HG03159 (cell line): Measurements from ENCODE around the gene MAN2A2.

ENCODE experiments used
- ATAC-seq: cut with Tn5 transposase; IDR thresholded peaks from one replicate; pipeline ENCODE4 v1.9.1; 2021; ENCODE audit warnings: mild to moderate bottlenecking, moderate library complexity; ENCODE audit not compliant: unreplicated experiment

Gene MAN2A2

DNA sequence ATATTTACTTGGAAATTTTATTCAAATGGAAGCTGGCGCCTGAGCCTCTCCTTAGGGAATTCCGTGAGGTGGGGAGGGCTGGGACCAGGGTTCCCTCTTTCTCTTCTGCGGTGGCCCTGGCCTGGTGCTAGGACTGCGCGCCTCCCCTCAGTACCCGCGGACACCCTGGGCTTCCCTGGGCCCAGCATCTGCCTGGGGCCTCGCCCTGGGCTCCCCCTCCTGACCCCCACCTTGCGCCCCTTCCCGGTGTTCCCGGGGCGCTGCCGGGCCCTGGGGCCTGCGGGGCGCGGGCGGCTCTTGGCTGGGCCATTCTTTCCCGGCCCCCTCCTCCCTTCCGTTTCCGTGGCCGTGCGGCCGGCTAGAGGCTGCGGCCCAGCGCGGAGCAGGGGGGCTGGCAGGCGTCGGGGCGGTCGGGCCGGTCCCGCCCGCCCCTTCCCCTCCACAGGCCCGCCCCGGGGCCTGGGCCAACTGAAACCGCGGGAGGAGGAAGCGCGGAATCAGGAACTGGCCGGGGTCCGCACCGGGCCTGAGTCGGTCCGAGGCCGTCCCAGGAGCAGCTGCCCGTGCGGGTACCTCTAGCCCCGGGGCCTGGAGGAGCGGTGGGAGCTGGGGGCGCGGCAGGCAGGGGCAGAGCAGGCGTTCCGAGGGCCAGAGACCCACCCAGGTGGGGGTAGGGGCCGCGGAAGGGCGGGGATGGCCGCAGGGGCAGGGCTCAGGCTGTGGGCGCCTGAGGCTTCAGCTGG, 19.0 kb upstream of the MAN2A2 start, which contains the start of gene FES:
FES (plus strand) TSS at position 529 of the 743 bp plus-strand sequence. CDS start 542 bp downstream, outside the sequence.
- peak; percentile 30 for ATAC-seq

DNA sequence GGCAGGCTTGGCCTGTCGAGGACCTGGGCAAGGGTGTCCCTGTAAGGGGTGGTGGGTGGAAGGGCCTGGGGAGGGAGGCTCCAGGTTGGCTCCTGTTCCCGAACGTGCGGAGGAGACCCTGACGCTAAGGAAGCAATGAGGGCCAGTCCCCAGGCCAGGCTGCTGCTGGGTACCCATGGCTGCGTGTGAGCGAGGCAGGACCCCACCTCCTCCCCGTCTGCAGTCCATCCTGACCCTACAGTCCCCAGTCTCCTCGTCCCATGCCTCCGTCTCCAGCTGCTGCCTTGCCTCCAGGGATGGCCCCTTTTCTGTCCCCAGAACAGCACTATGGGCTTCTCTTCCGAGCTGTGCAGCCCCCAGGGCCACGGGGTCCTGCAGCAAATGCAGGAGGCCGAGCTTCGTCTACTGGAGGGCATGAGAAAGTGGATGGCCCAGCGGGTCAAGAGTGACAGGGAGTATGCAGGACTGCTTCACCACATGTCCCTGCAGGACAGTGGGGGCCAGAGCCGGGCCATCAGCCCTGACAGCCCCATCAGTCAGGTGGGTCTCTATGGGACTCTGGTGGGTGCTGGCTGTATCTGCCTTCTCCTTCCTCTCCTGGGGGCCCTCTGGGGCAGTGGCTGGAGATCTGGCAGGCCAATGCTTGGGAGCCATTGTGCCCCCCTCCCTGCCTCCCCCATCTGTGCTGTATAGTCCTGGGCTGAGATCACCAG, 18.2 kb upstream of the MAN2A2 start:
- ATAC-seq: no peak

DNA sequence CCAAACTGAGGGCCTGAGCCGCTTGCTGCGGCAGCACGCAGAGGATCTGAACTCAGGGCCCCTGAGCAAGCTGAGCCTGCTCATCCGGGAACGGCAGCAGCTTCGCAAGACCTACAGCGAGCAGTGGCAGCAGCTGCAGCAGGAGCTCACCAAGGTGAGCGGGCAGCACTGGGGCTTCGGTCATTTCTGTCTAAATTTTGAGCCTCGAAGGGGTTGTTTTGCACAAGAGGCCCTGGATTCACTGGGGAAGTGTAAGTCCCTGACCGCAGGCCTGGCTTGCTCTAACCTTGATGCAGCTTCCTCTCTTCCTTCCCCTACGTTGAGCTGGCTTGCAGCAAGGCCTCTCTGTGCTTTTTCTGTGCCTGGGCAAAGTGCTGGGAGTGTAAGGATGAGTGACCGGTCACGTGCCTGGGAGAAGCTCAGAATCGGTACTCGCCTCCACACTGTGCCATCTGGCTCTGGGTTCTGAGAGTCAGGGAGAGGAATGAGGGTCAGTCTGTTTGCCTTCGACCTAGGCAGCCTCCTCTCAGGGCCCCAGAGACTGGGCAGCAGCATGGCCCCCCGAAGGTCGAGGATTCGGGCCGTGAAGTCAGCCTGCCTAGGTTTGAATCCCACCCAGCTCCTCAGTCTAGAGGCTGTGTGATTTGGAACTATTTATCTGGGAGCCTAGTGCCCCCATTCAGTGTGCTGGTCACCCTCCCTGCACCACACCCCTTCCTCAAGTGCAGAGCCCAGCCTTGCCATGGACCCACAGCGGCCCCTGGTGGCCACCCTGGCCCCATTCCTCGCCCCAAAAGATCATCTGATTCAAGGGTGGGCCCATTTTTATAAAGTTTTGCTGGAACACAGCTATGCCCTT, 17.4 kb upstream of the MAN2A2 start:
- peak; percentile 45 for ATAC-seq

DNA sequence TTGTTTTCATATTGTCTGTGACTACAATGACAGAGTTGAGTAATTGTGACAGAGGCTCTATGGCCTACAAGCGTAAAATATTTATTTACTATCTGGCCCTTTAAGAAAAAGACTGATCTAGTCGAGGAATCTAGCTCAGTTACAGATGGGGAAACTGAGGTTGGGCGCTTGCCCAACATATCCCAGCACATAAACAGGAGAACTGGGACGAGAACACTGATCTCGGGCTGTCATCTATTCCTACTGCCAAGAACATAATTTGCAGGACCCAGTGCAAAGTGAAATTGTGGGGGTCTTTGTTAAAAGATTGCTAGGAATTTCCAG, 16.8 kb upstream of the MAN2A2 start:
- ATAC-seq: no peak

DNA sequence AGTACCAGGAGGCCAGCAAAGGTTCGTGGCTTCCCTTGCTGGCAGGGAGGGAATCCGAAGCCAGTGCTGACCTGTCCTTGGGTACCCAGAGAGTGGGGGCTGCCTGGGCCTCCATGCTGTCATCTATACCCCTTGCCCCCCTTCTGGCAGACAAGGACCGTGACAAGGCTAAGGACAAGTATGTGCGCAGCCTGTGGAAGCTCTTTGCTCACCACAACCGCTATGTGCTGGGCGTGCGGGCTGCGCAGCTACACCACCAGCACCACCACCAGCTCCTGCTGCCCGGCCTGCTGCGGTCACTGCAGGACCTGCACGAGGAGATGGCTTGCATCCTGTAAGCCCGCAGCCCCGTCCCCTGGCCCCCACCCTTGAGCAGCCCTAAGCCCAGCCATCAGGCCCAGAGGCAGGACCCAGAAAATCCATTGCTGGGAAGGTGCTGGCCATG, 16.0 kb upstream of the MAN2A2 start:
- no peak for ATAC-seq

DNA sequence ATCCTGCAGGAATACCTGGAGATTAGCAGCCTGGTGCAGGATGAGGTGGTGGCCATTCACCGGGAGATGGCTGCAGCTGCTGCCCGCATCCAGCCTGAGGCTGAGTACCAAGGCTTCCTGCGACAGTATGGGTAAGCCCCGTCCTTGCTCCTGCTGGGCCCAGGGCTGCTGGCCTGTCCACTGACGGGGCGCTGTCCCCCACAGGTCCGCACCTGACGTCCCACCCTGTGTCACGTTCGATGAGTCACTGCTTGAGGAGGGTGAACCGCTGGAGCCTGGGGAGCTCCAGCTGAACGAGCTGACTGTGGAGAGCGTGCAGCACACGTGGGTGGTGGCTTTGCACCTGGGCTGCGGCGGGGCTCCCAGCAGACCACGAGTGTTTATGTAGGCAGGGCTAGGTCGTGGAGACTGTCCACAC, 13.8 kb upstream of the MAN2A2 start:
- no peak for ATAC-seq

DNA sequence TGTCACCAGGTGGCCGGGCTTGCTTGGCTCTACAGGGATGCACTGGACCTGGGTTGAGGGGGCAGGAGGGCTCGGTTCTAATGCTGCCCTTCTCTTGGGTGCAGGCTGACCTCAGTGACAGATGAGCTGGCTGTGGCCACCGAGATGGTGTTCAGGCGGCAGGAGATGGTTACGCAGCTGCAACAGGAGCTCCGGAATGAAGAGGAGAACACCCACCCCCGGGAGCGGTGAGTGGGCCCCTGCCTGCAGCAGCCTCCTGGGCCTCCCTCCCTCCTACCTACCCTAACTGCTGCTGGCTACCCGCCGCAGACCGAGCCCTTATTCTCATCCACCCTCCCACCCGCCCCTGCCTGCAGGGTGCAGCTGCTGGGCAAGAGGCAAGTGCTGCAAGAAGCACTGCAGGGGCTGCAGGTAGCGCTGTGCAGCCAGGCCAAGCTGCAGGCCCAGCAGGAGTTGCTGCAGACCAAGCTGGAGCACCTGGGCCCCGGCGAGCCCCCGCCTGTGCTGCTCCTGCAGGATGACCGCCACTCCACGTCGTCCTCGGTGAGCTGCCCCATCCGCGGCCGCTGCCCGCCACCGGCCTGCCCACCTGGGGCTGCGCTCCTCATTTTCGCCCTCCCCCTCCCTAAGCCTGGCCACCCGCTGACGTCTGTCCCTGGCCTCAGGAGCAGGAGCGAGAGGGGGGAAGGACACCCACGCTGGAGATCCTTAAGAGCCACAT, 13.2 kb upstream of the MAN2A2 start:
- no peak for ATAC-seq

DNA sequence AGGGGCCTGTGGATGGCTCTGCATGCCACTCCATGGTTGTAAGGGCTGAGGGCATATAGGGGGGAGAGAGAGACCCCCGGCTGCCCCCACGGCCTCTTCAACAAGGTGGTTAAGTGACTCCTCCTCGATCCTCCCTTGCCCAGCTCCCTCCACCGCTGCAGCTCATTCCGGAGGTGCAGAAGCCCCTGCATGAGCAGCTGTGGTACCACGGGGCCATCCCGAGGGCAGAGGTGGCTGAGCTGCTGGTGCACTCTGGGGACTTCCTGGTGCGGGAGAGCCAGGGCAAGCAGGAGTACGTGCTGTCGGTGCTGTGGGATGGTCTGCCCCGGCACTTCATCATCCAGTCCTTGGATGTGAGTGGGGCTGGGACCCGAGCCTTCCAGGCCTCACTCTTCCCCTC, 12.3 kb upstream of the MAN2A2 start:
- ATAC-seq: no peak

DNA sequence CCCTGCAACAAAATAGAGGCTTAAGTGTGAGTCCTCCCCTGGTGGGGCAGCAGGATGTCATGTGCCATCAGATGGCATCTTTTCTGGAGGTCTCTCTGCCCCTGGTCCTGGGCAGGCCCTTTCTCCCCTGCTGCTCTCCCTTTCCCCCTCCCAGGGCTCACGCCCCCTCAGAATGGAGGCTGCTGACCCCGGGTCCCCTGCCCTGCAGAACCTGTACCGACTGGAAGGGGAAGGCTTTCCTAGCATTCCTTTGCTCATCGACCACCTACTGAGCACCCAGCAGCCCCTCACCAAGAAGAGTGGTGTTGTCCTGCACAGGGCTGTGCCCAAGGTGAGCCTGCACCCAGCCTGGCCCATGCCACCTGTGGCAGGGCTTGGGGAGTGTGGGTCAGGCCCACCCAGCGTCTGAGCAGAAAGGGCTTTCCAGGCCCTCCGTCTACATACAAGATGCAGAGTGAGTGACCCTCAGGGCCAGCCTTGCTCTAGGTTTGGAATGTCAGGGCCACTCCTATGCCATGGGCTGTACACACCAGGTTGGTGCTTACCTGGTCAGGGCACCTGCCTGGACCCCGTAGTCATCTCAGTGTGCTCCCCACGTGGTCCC, 11.7 kb upstream of the MAN2A2 start:
- ATAC-seq: no peak

DNA sequence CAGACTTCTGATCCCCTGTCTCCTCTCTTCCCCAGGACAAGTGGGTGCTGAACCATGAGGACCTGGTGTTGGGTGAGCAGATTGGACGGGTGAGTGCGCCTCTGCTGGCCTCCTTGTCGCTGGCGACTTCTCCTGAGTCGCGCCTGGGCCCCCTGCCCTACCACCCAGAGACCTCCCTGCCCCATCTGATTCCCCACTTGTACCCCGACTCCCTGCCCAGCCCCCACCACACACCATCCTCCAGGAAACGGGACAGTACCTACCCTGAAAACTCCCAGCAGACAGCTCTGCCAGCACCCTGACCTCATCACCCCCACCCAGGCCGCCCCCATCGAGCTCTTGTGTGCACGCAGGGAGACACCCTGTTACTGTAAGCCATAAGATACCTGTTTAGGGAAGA, 11.1 kb upstream of the MAN2A2 start:
- ATAC-seq: no peak

DNA sequence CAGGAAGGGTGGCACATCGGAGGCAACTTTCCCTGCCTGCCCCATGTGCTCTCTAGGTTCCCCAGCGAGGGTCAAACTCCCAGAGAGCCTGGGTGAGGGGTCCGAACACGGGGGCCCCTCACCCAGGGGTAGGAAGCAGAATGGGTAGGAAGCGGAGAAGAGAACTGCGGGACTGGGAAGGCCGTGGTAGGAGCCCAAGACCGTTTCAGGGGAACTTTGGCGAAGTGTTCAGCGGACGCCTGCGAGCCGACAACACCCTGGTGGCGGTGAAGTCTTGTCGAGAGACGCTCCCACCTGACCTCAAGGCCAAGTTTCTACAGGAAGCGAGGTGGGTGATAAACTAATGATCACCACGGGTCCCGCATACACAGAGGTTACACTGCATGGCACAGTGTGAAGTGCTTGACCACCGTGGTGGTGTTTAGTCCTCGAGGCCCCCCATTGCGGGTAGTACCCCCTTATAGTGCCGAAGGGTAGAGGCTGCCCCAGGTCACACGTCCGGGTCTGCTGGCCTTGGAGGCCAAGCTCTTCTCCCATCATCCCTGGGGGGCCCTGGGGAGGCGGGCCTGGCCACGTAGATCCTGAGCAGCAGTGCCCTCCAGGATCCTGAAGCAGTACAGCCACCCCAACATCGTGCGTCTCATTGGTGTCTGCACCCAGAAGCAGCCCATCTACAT, 10.5 kb upstream of the MAN2A2 start:
- no peak for ATAC-seq

DNA sequence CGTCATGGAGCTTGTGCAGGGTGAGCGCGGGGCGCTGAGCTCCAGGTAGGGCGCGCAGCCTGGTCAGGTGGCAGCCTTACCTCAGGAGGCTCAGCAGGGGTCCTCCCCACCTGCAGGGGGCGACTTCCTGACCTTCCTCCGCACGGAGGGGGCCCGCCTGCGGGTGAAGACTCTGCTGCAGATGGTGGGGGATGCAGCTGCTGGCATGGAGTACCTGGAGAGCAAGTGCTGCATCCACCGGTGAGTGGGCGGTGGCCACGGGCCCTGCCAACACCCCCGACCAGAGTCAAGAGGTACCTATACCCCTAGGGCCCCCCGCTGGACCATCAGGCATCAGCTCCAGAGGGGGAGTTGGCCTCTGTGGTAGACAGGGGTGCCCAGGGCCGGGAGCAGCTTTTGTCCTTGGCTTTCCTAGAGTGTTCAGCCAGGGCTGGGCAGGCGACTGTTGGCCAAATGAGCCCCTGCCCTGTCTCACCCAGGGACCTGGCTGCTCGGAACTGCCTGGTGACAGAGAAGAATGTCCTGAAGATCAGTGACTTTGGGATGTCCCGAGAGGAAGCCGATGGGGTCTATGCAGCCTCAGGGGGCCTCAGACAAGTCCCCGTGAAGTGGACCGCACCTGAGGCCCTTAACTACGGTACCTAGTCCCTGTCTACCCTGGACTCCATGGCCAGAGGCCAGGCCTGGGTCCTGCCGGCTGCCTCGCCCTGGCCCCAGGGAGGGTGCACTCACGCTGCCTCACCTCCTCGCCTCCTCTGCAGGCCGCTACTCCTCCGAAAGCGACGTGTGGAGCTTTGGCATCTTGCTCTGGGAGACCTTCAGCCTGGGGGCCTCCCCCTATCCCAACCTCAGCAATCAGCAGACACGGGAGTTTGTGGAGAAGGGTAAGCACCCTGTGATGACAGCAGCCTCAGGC, 9.7 kb upstream of the MAN2A2 start:
- ATAC-seq: no peak

DNA sequence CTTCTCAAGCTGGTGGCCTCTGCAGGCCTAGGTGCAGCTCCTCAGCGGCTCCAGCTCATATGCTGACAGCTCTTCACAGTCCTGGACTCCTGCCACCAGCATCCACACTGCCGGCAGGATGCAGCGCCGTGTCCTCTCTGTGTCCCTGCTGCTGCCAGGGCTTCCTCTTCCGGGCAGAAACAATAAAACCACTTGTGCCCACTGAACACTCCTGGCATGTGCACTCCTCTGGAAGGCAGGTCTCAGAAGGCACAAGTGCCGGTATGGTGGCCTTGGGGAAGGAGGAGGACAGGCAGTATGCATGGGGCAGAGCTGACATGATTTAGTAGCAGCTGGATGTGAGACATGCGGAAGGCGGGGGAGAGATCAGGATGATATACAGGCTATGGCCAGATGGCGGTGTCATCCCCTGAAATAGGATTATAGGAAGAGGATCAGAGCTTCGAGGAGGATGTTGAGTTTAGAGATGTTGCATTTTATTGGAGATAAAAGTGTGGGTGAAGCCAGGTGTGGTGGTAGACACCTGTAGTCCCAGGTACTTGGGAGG, 7.5 kb upstream of the MAN2A2 start:
- ATAC-seq: no peak

DNA sequence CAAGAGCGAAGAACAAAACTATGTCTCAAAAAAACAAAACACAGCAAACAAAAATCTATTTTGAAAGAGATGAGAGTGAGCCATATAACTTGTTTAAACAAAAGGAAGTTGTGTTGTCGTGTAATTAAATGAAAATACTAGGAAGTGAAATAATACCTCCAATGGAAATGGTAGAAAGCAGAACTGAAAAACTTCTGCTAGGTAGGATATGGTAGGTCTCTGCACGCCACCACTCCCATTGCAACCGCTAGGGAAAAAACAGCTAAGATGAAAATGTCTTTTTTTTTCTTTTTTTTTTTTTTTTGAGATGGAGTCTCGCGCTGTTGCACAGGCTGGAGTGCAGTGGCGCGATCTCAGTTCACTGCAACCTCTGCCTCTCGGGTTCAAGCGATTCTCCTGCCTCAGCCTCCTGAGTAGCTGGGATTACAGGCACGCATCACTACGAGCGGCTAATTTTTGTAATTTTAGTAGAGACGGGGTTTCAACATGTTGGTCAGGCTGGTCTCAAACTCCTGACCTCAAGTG, 5.9 kb upstream of the MAN2A2 start:
- ATAC-seq: peak; percentile 61

DNA sequence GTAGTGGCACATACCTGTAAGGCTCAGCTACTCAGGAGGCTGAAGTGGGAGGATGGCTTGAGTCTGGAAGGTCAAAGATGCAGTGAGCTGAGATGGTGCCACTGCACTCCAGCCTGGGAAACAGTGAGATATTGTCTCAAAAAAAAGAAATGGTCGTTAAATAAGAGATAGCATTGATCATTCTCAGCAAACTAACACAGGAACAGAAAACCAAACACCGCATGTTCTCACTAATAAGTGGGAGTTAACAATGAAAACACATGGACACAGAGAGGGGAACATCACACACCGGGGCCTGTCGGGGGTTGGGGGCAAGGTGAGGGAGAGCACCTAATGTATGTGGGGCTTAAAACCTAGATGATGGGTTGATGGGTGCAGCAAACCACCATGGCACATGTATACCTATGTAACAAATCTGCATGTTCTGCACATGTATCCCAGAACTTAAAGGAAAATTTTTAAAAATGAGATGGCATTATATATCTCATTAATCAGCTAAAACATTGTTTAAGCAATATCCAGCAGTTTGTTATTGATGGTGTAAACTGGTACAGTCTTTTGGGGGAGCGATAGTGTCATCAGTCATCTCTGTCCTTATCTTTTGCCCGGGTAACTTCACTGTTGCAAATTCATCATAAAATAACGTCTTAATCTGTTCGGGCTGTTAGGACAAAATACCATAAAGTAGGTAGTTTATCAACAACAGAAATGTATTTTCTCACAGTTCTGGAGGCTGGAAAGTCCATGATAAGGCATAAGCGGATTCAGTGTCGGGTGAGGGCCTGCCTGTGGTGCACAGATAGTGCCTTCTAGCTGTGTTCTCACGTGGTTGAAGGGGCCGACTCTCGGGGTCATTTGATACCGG, 1.7 kb upstream of the MAN2A2 start:
- no peak for ATAC-seq

DNA sequence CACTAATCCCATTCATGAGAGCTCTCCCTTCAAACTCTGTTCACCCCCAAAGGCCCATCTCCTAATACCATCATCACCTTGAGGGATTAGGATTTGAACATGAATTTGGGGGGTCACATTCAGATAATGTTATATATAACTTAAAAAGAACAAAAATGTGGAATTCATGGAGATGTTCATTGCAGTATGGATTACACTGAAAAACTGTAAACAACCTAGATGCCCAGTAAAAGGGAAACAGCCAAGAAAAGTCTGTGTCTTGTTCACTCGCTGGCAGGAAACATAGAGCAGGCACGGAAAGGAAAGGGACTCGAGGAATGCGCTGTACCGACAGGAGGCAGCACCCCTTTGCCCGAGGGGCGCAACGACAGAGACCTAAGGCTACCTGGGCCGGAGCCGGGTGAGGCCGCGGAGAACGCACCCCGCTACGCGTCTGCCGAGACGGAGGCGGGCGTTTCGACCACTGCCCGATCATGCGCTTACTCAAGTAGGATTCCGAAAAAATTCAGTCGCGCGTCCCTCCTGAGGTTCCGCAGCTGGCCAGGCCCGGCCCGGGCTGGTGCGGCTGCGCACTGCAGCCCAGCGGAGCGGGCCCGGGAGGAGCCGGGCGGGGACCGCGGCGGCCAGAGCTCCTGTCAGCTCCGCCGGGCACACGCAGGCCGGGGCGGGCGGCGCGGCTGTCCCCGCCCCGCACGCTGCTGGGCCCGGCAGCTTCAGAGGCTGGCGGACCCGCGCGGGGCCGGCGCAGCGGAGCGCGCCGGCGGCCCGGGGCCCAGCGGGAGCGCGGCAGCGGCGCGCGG, 862 bp upstream of the MAN2A2 start:
- peak; percentile 59 for ATAC-seq
